Natural killer cell (primary cell): ENCODE measurements around the gene LSM14A. TPM values are rescaled to one million over a fixed set of nuclear protein-coding genes. Genes with fewer than 3 reads are reported as not detected.
A peak's percentile ranks its signal among the peaks of the same experiment; 100 is the strongest.
"Not testable (repeated sequence)": the region's sequence is repeated elsewhere in the genome, so short reads cannot be mapped to it uniquely, and the experiment has no call there.

Source experiments
- ATAC-seq, 3 donors: fragments of 150-1000 bp in 2 of 3; fragments of 200-7000 bp in 1 of 3; cut with Tn5 transposase; 1 replicate in 1 of 3; 2 replicates in 2 of 3; pipeline ENCODE4 v1.10.0; 2021; ENCODE audit warnings: mild to moderate bottlenecking in 2 of 3, moderate library complexity in 2 of 3
- DNase-seq, 2 donors: peaks; one replicate each; pipeline versions ENCODE4 v3.0.0 to v3.0.0-alpha.2; 2013 to 2021; ENCODE audit warnings: mixed read lengths in 1 of 2
- H3K27ac ChIP-seq: one replicate; pipeline ENCODE4 v1.5.1; 2013; ENCODE audit warnings: mild to moderate bottlenecking, low read length
- H3K27me3 ChIP-seq: one replicate; pipeline ENCODE4 v1.6.1; 2013; ENCODE audit warnings: low read length; ENCODE audit not compliant: control insufficient read depth, insufficient read depth
- H3K36me3 ChIP-seq: one replicate; pipeline ENCODE4 v1.6.1; 2013; ENCODE audit warnings: low read length; ENCODE audit not compliant: control insufficient read depth, insufficient read depth
- H3K4me1 ChIP-seq: one replicate; pipeline ENCODE4 v1.6.1; 2013; ENCODE audit warnings: low read length; ENCODE audit not compliant: control insufficient read depth, insufficient read depth
- H3K4me3 ChIP-seq: one replicate; pipeline ENCODE4 v1.5.1; 2013; ENCODE audit warnings: low read length
- H3K9me3 ChIP-seq: one replicate; pipeline ENCODE4 v1.6.1; 2013; ENCODE audit warnings: low read length; ENCODE audit not compliant: control insufficient read depth, insufficient read depth
- H3K27ac Mint-ChIP-seq, 2 donors: one replicate each; pipeline ENCODE4 v1.8.0; 2022; ENCODE audit warnings: mild to moderate bottlenecking in 2 of 2, mixed read lengths in 2 of 2, moderate library complexity in 1 of 2
- H3K27me3 Mint-ChIP-seq, 2 donors: one replicate each; pipeline ENCODE4 v1.8.0; 2022; ENCODE audit warnings: low read depth in 2 of 2, mixed read lengths in 2 of 2
- H3K36me3 Mint-ChIP-seq: one replicate; pipeline ENCODE4 v1.8.0; 2022; ENCODE audit warnings: mixed read lengths
- H3K4me1 Mint-ChIP-seq, 2 donors: one replicate each; pipeline ENCODE4 v1.8.0; 2022; ENCODE audit warnings: mixed read lengths in 2 of 2
- H3K4me3 Mint-ChIP-seq: one replicate; pipeline ENCODE4 v1.8.0; 2022; ENCODE audit warnings: mild to moderate bottlenecking, moderate library complexity, mixed read lengths
- H3K9me3 Mint-ChIP-seq, 2 donors: one replicate each; pipeline ENCODE4 v1.8.0; 2022; ENCODE audit warnings: mixed read lengths in 2 of 2
- WGBS: methylation state at CpG from one replicate; pipeline ENCODE4 v1.1.7; 2013; ENCODE audit warnings: missing lambda C conversion rate; ENCODE audit not compliant: insufficient coverage; 5-methylcytosine and 5-hydroxymethylcytosine counted together
- intact Hi-C: fragments of 100-400 bp; cut with micrococcal nuclease; formaldehyde crosslinking; loops from one replicate; pipeline ENCODE4 v1.14.2; 2022
- total RNA-seq, 4 donors: library from RNA; stranded (reverse); fragments of 120-200 nt in 1 of 4; gene quantifications; one replicate each; pipeline versions ENCODE4 v1.2.3 to v1.2.4, GENCODE V29; 2013 to 2022
- TF ChIP-seq, protein P1 (sequence below): fragments of 200-600 bp; IDR thresholded peaks from one replicate; pipeline ENCODE4 v1.8.0; 2022; ENCODE audit warnings: antibody characterized with exemption

Gene LSM14A
- total RNA-seq, 3 donors from 2014 or later (not counting 1 experiment from before 2014, with no cell fraction given): 201 to 246 (median 202) TPM

DNA sequence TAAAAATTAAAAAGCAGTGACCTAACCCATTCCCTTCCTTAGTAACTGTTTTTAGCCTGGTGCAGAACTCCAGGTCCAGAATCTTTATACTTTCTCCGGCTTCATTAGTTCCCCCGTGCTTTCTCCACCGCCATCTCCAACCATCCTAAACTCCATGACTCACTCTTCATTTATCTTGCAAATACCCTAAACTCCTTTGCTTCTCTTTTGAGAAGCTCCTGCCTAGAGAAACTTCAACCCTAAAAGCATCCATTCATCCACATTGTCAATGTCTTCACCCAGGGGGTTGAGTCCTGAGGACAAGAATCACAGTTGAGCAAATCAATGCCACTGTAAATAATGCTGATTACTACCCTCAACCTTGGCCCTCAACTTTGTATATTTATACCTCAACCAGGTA lies 65.0 kb downstream of the LSM14A start:
- H3K4me1 Mint-ChIP-seq: peaks cover 9 to 14% of the 10 kb centered on the region in 2 donors
- Histone ChIP-seq H3K27me3 (no peaks in the 10 kb centered on the region), H3K4me3 (no peak overlapping the region), H3K27ac (no peak overlapping the region), H3K4me1 (peaks cover 7% of the 10 kb centered on the region), H3K36me3 (no peaks in the 10 kb centered on the region), H3K9me3 (no peaks in the 10 kb centered on the region)
- intact Hi-C loops: no loop called here
- TF ChIP-seq, protein P1, sequence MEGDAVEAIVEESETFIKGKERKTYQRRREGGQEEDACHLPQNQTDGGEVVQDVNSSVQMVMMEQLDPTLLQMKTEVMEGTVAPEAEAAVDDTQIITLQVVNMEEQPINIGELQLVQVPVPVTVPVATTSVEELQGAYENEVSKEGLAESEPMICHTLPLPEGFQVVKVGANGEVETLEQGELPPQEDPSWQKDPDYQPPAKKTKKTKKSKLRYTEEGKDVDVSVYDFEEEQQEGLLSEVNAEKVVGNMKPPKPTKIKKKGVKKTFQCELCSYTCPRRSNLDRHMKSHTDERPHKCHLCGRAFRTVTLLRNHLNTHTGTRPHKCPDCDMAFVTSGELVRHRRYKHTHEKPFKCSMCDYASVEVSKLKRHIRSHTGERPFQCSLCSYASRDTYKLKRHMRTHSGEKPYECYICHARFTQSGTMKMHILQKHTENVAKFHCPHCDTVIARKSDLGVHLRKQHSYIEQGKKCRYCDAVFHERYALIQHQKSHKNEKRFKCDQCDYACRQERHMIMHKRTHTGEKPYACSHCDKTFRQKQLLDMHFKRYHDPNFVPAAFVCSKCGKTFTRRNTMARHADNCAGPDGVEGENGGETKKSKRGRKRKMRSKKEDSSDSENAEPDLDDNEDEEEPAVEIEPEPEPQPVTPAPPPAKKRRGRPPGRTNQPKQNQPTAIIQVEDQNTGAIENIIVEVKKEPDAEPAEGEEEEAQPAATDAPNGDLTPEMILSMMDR: no peak
- ATAC-seq: no peak
- no peaks in the 10 kb centered on the region for H3K9me3 Mint-ChIP-seq
- H3K27ac Mint-ChIP-seq: peak overlapping the region in 1 of 2 donors; percentile 44
- no peak overlapping the region for H3K4me3 Mint-ChIP-seq
- DNase-seq: no peak
- no peaks in the 10 kb centered on the region for H3K36me3 Mint-ChIP-seq
- 95% methylated on average over 3 of the region's 3 CpGs for WGBS
- no peaks in the 10 kb centered on the region for H3K27me3 Mint-ChIP-seq

DNA sequence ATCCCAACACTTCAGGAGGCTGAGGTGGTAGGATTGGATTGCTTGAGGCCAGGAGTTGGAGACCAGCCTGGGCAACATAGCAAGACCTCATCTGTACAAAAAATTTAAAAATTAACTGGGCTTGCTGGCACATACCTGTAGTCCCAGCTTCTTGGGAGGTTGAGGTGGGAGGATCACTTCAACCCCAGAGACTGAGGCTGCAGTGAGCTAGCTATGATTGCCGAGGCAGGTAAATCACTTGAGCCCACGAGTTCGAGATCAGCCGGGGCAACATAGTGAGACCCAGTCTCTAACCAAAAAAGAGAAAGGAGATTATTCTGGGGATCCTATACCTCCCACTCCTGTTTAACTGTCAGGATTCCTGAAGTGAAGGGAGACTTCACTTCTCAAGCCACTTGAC lies 65.6 kb downstream of the LSM14A start:
- Mint-ChIP-seq H3K9me3 (no peaks in the 10 kb centered on the region), H3K27ac (peak overlapping the region in 1 of 2 donors; percentile 44)
- no peak for ATAC-seq

DNA sequence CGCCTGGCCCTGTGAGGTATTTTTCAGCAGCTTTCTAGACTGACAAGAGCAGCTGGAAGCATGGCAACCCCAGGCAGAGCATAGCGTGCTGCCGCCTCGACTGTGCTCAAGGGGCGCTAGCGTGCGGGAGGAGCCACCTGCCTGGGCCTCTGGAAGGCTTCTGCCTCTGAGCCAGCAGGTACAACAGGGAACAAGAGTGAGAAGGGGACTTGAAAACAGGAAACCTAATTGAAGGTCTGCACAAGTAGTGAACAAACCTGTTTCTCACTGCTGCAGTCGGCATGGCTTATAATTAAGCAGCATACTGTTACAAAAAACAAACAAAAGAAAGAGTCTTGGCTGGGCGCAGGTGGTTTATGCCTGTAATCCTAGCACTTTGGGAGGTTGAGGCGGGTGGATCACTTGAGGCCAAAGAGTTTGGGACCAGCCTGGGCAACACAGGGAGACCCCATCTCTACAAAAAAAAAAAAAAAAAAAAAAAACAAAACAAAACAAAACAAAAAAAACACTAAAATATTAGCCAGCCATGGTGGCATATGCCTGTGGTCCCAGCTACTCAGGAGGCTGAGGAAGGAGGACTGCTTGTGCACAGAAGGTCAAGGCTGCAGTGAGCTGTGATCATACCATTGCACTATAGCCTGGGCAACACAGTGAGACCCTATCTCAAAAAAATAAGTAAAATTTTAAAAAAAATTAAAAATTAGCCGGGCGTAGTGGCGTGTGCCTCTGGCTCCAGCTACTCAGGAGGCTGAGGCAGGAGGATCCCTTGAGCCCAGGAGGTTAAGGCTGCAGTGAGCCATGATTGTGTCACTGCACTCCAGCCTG lies 69.4 kb downstream of the LSM14A start:
- Histone ChIP-seq H3K9me3 (no peaks in the 10 kb centered on the region), H3K27ac (no peak overlapping the region), H3K4me3 (no peak overlapping the region), H3K36me3 (no peaks in the 10 kb centered on the region), H3K27me3 (no peaks in the 10 kb centered on the region), H3K4me1 (no peaks in the 10 kb centered on the region)
- H3K36me3 Mint-ChIP-seq: no peaks in the 10 kb centered on the region
- no peaks in the 10 kb centered on the region for H3K27me3 Mint-ChIP-seq
- ATAC-seq (no peak), DNase-seq (peak in 1 of 2 donors; percentile 42)
- H3K9me3 Mint-ChIP-seq: no peaks in the 10 kb centered on the region
- 80% methylated on average over 13 of the region's 13 CpGs for WGBS
- H3K4me1 Mint-ChIP-seq: peaks cover 0 to 5% of the 10 kb centered on the region in 2 donors
- TF ChIP-seq, protein P1: no peak
- no peak overlapping the region for H3K27ac Mint-ChIP-seq
- intact Hi-C loops: no loop called here
- no peak overlapping the region for H3K4me3 Mint-ChIP-seq

More for the DNA sequence above, 65.6 kb downstream of the LSM14A start:
- intact Hi-C loops: no loop called here
- H3K36me3 Mint-ChIP-seq: no peaks in the 10 kb centered on the region
- WGBS: 97% methylated on average over 4 of the region's 4 CpGs
- no peak overlapping the region for H3K4me3 Mint-ChIP-seq
- Histone ChIP-seq H3K4me1 (peaks cover 2% of the 10 kb centered on the region), H3K27me3 (no peaks in the 10 kb centered on the region), H3K36me3 (no peaks in the 10 kb centered on the region), H3K9me3 (no peaks in the 10 kb centered on the region), H3K27ac (no peak overlapping the region), H3K4me3 (no peak overlapping the region)
- peaks cover 2 to 8% of the 10 kb centered on the region in 2 donors for H3K4me1 Mint-ChIP-seq
- TF ChIP-seq, protein P1: no peak
- no peaks in the 10 kb centered on the region for H3K27me3 Mint-ChIP-seq
- no peak for DNase-seq

DNA sequence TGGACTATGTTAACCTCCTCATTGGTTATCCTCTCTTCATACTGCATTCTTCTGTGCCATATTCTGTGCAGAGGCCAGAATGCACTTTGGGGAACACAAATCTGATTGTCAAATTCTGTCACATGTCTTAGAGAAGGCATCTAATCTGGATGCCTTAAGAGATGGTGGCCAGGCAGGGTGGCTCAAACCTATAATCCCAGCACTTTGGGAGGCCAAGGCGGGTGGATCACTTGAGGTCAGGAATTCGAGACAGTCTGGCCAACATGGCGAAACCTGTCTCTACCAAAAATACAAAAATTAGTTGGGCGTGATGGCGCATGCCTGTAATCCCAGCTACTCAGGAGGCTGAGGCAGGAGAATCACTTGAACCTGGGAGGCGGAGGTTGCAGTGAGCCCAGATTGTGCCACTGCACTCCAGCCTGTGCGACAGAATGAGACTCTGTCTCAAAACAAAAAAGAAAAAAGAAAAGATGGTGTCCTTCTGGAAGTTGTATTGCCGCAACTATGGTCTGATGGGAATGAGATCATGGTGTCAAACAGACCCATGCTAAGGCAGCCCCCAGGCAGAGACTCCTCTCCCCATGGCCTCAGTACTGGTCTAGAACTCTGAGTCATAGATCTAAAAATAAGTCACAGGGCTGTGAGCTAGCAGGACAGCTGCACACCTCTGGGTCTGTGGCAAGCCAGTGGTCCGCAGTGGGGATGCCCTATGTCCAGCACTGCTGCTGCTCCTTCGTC lies 71.0 kb downstream of the LSM14A start:
- H3K9me3 ChIP-seq, H3K4me3 ChIP-seq, H3K36me3 ChIP-seq, H3K4me1 ChIP-seq, ATAC-seq, H3K27ac Mint-ChIP-seq, intact Hi-C loops, H3K36me3 Mint-ChIP-seq, H3K27me3 ChIP-seq, H3K4me3 Mint-ChIP-seq, H3K27ac ChIP-seq, H3K4me1 Mint-ChIP-seq, H3K9me3 Mint-ChIP-seq, DNase-seq, H3K27me3 Mint-ChIP-seq: not testable (repeated sequence)
- WGBS: 91% methylated on average over 10 of the region's 10 CpGs
